B cell (primary cell): ENCODE results near the gene NPPC. TPM values are rescaled to one million over a fixed set of nuclear protein-coding genes. Genes with fewer than 3 reads are reported as not detected.

ENCODE experiments used
- ATAC-seq: fragments of 200-7000 bp; cut with Tn5 transposase; one replicate; pipeline ENCODE4 v1.10.0; 2021; ENCODE audit warnings: low read depth, mild to moderate bottlenecking, moderate number of reproducible peaks, moderate library complexity
- CTCF ChIA-PET: fragments of 350-600 bp; sonication (Branson Sonifier 250); formaldehyde crosslinking; loops from one replicate; lab custom pipeline; 2021; ENCODE audit warnings: antibody characterized with exemption, inconsistent platforms; lab: Charles Lee
- POLR2A ChIA-PET: fragments of 350-600 bp; sonication (Branson Sonifier 250); formaldehyde crosslinking; loops from one replicate; lab custom pipeline; 2021; ENCODE audit warnings: antibody characterized with exemption; lab: Charles Lee
- DNase-seq: peaks from one replicate; pipeline ENCODE4 v3.0.0; 2013
- H2AFZ ChIP-seq: 2 replicates; pipeline ENCODE4 v1.6.1; 2012; ENCODE audit warnings: mild to moderate bottlenecking, low read depth, low read length; ENCODE audit not compliant: insufficient read depth, poor library complexity, severe bottlenecking
- H3K27ac ChIP-seq, 2 donors: 1 replicate in 1 of 2; 2 replicates in 1 of 2; pipeline ENCODE4 v1.5.1; 2012 to 2013; ENCODE audit warnings: low read length in 2 of 2, mild to moderate bottlenecking in 2 of 2, moderate library complexity in 1 of 2
- H3K27me3 ChIP-seq, 4 experiments: fragments of 200-600 bp in 1 of 4; sonication (generic) in 1 of 4; replicated peaks in 1 of 4; 1 replicate in 2 of 4; 2 replicates in 2 of 4; pipeline versions ENCODE4 v1.6.1 to v1.7.0; 2013 to 2016; ENCODE audit warnings: low read length in 3 of 4, mild to moderate bottlenecking in 2 of 4, mixed read lengths in 1 of 4, moderate library complexity in 1 of 4; ENCODE audit not compliant: insufficient read depth in 4 of 4, control insufficient read depth in 3 of 4; ENCODE audit errors: control extremely low read depth in 1 of 4
- H3K36me3 ChIP-seq, 2 experiments: replicated peaks in 1 of 2; 1 replicate in 1 of 2; 2 replicates in 1 of 2; pipeline versions ENCODE4 v1.6.1 to v1.7.1; 2013; ENCODE audit warnings: low read length in 1 of 2; ENCODE audit not compliant: insufficient read depth in 2 of 2, control insufficient read depth in 1 of 2; ENCODE audit errors: control extremely low read depth in 1 of 2, extremely low read depth in 1 of 2
- H3K4me1 ChIP-seq, 2 donors: fragments of 200-600 bp in 1 of 2; sonication (generic) in 1 of 2; 1 replicate in 1 of 2; 2 replicates in 1 of 2; pipeline versions ENCODE4 v1.5.1 to v1.6.1; 2013 to 2017; ENCODE audit warnings: low read length in 2 of 2; ENCODE audit not compliant: control insufficient read depth in 2 of 2, insufficient read depth in 2 of 2
- H3K4me2 ChIP-seq: replicated peaks from 2 replicates; pipeline ENCODE3; 2012; ENCODE audit warnings: mild to moderate bottlenecking, low read depth, low read length; ENCODE audit not compliant: poor library complexity, severe bottlenecking
- H3K4me3 ChIP-seq, 5 experiments: fragments of 200-600 bp in 1 of 5; sonication (generic) in 1 of 5; 1 replicate in 3 of 5; 2 replicates in 2 of 5; pipeline versions ENCODE4 v1.5.1 to v1.7.0; 2011 to 2016; ENCODE audit warnings: low read length in 4 of 5, mild to moderate bottlenecking in 4 of 5, low read depth in 2 of 5, control low read depth in 1 of 5, moderate library complexity in 1 of 5; ENCODE audit not compliant: insufficient read depth in 1 of 5; ENCODE audit errors: control extremely low read depth in 1 of 5, extremely low read depth in 1 of 5
- H3K79me2 ChIP-seq: fragments of 200-600 bp; sonication (generic); one replicate; pipeline ENCODE4 v1.6.0; 2016; ENCODE audit warnings: low read length; ENCODE audit not compliant: control insufficient read depth, insufficient read depth
- H3K9ac ChIP-seq: fragments of 200-600 bp; sonication (generic); 2 replicates; pipeline ENCODE4 v1.6.1; 2017; ENCODE audit warnings: mild to moderate bottlenecking, low read length, moderate library complexity
- H3K9me3 ChIP-seq, 3 donors: one replicate each; pipeline versions ENCODE4 v1.6.1 to v1.7.1; 2013; ENCODE audit warnings: low read length in 2 of 3; ENCODE audit not compliant: control insufficient read depth in 2 of 3, insufficient read depth in 1 of 3; ENCODE audit errors: control extremely low read depth in 1 of 3
- H4K20me1 ChIP-seq: 2 replicates; pipeline ENCODE4 v1.6.0; 2012; ENCODE audit warnings: mild to moderate bottlenecking, low read length; ENCODE audit not compliant: insufficient read depth, control insufficient read depth, poor library complexity, severe bottlenecking
- H3K27ac Mint-ChIP-seq: one replicate; pipeline ENCODE4 v1.8.0; 2021; ENCODE audit warnings: mixed read lengths
- H3K27me3 Mint-ChIP-seq: one replicate; pipeline ENCODE4 v1.8.0; 2021; ENCODE audit warnings: mixed read lengths
- H3K4me1 Mint-ChIP-seq: one replicate; pipeline ENCODE4 v1.8.0; 2021; ENCODE audit warnings: mixed read lengths
- H3K4me3 Mint-ChIP-seq: one replicate; pipeline ENCODE4 v1.8.0; 2021; ENCODE audit warnings: mixed read lengths
- H3K9me3 Mint-ChIP-seq: one replicate; pipeline ENCODE4 v1.8.0; 2022; ENCODE audit warnings: mixed read lengths; ENCODE audit not compliant: insufficient read depth
- CTCF ChIP-seq: fragments of 200-600 bp; IDR thresholded peaks from one replicate; pipeline ENCODE4 v1.8.0; 2022; ENCODE audit warnings: antibody characterized with exemption, mild to moderate bottlenecking
- EZH2 ChIP-seq: IDR thresholded peaks from 2 replicates; pipeline ENCODE4 v1.6.1; 2012; ENCODE audit warnings: borderline replicate concordance, low read depth, mild to moderate bottlenecking, moderate library complexity, low read length; ENCODE audit not compliant: insufficient read depth, poor library complexity, severe bottlenecking
- WGBS: methylation state at CpG from one replicate; pipeline ENCODE4 v1.1.5; 2013; ENCODE audit warnings: missing lambda C conversion rate; ENCODE audit not compliant: insufficient coverage; 5-methylcytosine and 5-hydroxymethylcytosine counted together
- intact Hi-C: fragments of 100-400 bp; cut with micrococcal nuclease; formaldehyde crosslinking; loops from one replicate; pipeline ENCODE4 v1.10.0; 2022
- polyA plus RNA-seq: library from polyadenylated mRNA; depleted of rRNA; stranded (reverse); fragments of >200 nt; gene quantifications from 2 replicates; pipeline ENCODE4 v1.2.3, GENCODE V29; 2012
- total RNA-seq, 2 donors: library from RNA; stranded (reverse); fragments of 120-200 nt in 1 of 2; gene quantifications; 1 replicate in 1 of 2; 2 replicates in 1 of 2; pipeline versions ENCODE4 v1.2.3 to v1.2.4, GENCODE V29; 2013 to 2022

The NPPC gene
- total and polyA plus RNA-seq, 2 donors (not counting 1 experiment from before 2014, with no cell fraction given): 0.33 to 0.71 TPM

GRCh38 chr2:231924889-231925275, 1.3 kb downstream of the NPPC start:
- ChIA-PET POLR2A (no interaction called here), CTCF (interaction anchor here (0.6 to 4.3 kb wide), 8 partner anchors 8 to 516 kb away, joined by 3 to 31 read pairs (median 4); no protein-coding TSS in a partner anchor)
- H3K27me3 ChIP-seq: peaks cover 0 to 54% (median 18%) of the 10 kb centered on the region in 4 experiments
- H3K27ac ChIP-seq: no peak overlapping the region
- peaks cover 0 to 7% (median 0%) of the 10 kb centered on the region in 3 donors for H3K9me3 ChIP-seq
- Mint-ChIP-seq H3K9me3 (no peaks in the 10 kb centered on the region), H3K27me3 (peaks cover 41% of the 10 kb centered on the region), H3K4me3 (peak overlapping the region; percentile 51), H3K27ac (no peak overlapping the region), H3K4me1 (peaks cover 25% of the 10 kb centered on the region)
- H4K20me1 ChIP-seq: no peaks in the 10 kb centered on the region
- H2AFZ ChIP-seq: peak overlapping the region; percentile 76
- DNase-seq (no peak), ATAC-seq (no peak)
- H3K4me3 ChIP-seq: peak overlapping the region in 2 of 5 experiments; percentile 4 to 51
- intact Hi-C loops: no loop called here
- no peaks in the 10 kb centered on the region for H3K36me3 ChIP-seq
- peak overlapping the region; percentile 48 for H3K9ac ChIP-seq
- peak overlapping the region; percentile 85 for H3K4me2 ChIP-seq
- TF ChIP-seq CTCF (no peak), EZH2 (no peak)
- no peaks in the 10 kb centered on the region for H3K79me2 ChIP-seq
- peaks cover 27% of the 10 kb centered on the region in 2 donors for H3K4me1 ChIP-seq
- 27% methylated on average over 7 of the region's 8 CpGs for WGBS

DNA sequence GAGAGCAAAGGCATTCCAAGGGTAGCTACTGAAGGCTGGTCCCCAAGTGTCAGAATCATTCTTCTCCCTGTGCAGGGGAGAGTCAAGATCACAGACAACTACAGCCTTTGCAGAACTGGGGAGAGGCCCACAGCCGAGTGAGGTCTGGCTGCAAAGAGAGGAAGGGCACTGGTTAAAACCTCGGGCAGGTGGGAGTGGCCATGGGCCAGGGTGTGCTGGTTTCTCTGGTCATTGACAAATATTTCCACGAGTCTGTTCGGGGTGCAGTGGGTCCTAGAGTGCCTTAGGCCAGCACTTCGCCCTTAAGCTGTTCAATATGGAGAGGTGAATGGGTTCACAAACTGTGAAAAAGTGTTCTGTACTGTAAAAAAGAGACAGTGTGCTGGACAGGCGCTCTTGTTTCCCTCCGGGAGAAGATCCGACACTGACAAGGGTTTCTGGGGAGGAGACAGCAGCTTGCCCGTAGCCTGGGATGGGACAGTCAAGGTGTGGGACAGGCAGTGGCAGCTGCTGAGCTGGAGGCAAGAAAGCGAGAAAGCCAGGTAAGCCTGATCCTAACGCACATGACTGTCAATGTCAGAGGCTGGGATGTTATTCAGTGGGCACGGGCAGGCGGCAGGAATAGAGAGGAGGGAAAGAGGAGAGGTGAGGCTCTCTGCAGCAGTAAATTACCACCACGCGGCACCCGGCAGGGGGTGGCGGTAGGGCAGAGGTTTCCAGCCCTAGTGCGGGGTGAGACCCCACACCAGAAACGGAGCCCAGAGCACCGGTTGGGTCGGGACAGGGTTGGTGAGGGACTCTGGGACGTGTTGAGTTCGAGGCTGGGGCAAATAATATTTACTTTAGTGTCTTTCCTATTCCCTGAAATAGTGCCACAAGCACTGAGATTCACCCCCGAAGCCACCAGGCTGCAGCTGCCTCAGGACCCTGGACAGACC, 2.0 kb downstream of the NPPC start:
- Histone ChIP-seq H4K20me1 (no peaks in the 10 kb centered on the region), H3K27ac (no peak overlapping the region), H3K4me1 (peaks cover 27% of the 10 kb centered on the region in 2 donors), H3K4me3 (no peak overlapping the region), H3K36me3 (no peaks in the 10 kb centered on the region), H3K9me3 (peaks cover 0 to 7% (median 0%) of the 10 kb centered on the region in 3 donors), H3K9ac (no peak overlapping the region), H3K4me2 (peak overlapping the region; percentile 85), H2AFZ (no peak overlapping the region), H3K27me3 (peaks cover 0 to 51% (median 18%) of the 10 kb centered on the region in 4 experiments), H3K79me2 (no peaks in the 10 kb centered on the region)
- WGBS: 83% methylated on average over 20 of the region's 24 CpGs
- no peak for TF ChIP-seq CTCF
- no peak for TF ChIP-seq EZH2
- Mint-ChIP-seq H3K4me1 (peaks cover 25% of the 10 kb centered on the region), H3K9me3 (no peaks in the 10 kb centered on the region), H3K27me3 (peaks cover 39% of the 10 kb centered on the region), H3K4me3 (peak overlapping the region; percentile 51), H3K27ac (no peak overlapping the region)
- intact Hi-C loops: no loop called here
- DNase-seq: no peak
- CTCF ChIA-PET: interaction anchor here (0.6 to 4.3 kb wide), 6 partner anchors 10 to 517 kb away, joined by 4 to 31 read pairs (median 6); no protein-coding TSS in a partner anchor
- POLR2A ChIA-PET: no interaction called here
- ATAC-seq: no peak
